CD14-positive monocyte (primary cell): ENCODE data around the gene PLS3. TPM values are rescaled to one million over a fixed set of nuclear protein-coding genes. Genes with fewer than 3 reads are reported as not detected.

Experiments
- DNase-seq, 3 donors: peaks; one replicate each; pipeline ENCODE4 v3.0.0-alpha.2; 2011 to 2022
- H2AFZ ChIP-seq: 2 replicates; pipeline ENCODE4 v1.6.0; 2012; ENCODE audit warnings: mild to moderate bottlenecking, low read depth, low read length, inconsistent platforms; ENCODE audit not compliant: insufficient read depth, poor library complexity, severe bottlenecking
- H3K27ac ChIP-seq, 2 donors: 1 replicate in 1 of 2; 2 replicates in 1 of 2; pipeline ENCODE4 v1.5.1; 2012 to 2013; ENCODE audit warnings: low read length in 2 of 2, control low read depth in 1 of 2, inconsistent platforms in 1 of 2, low read depth in 1 of 2, mild to moderate bottlenecking in 1 of 2
- H3K27me3 ChIP-seq, 2 donors: one replicate each; pipeline versions ENCODE4 v1.6.0 to v1.6.1; 2011 to 2013; ENCODE audit warnings: low read length in 2 of 2; ENCODE audit not compliant: control insufficient read depth in 2 of 2, insufficient read depth in 2 of 2
- H3K36me3 ChIP-seq, 2 donors: replicated peaks in 1 of 2; 1 replicate in 1 of 2; 2 replicates in 1 of 2; pipeline versions ENCODE4 v1.5.1 to v1.6.1; 2012 to 2013; ENCODE audit warnings: low read length in 2 of 2, control low read depth in 1 of 2, inconsistent platforms in 1 of 2, mild to moderate bottlenecking in 1 of 2; ENCODE audit not compliant: insufficient read depth in 2 of 2, control insufficient read depth in 1 of 2
- H3K4me1 ChIP-seq, 2 donors: 1 replicate in 1 of 2; 2 replicates in 1 of 2; pipeline versions ENCODE4 v1.5.1 to v1.6.1; 2012 to 2013; ENCODE audit warnings: low read length in 2 of 2, control low read depth in 1 of 2, inconsistent platforms in 1 of 2, mild to moderate bottlenecking in 1 of 2, moderate library complexity in 1 of 2; ENCODE audit not compliant: insufficient read depth in 2 of 2, control insufficient read depth in 1 of 2
- H3K4me2 ChIP-seq: replicated peaks from 2 replicates; pipeline ENCODE3; 2012; ENCODE audit warnings: low read length, moderate library complexity, mild to moderate bottlenecking; ENCODE audit not compliant: poor library complexity, severe bottlenecking; ENCODE audit errors: extremely low read depth
- H3K4me3 ChIP-seq, 3 experiments: fragments of 200-600 bp in 1 of 3; sonication (generic) in 1 of 3; replicated peaks in 1 of 3; 1 replicate in 2 of 3; 2 replicates in 1 of 3; pipeline ENCODE4 v1.5.1; 2011 to 2013; ENCODE audit warnings: low read length in 3 of 3, mild to moderate bottlenecking in 3 of 3, control low read depth in 2 of 3, low read depth in 2 of 3, inconsistent platforms in 1 of 3, moderate library complexity in 1 of 3
- H3K79me2 ChIP-seq: 2 replicates; pipeline ENCODE4 v1.6.0; 2012; ENCODE audit warnings: mild to moderate bottlenecking, control low read depth, inconsistent platforms, low read length, moderate library complexity; ENCODE audit not compliant: insufficient read depth
- H3K9ac ChIP-seq: 2 replicates; pipeline ENCODE4 v1.6.0; 2017; ENCODE audit warnings: low read length, mild to moderate bottlenecking; ENCODE audit not compliant: insufficient read depth, poor library complexity, severe bottlenecking
- H3K9me3 ChIP-seq, 2 donors: replicated peaks in 1 of 2; 1 replicate in 1 of 2; 2 replicates in 1 of 2; pipeline versions ENCODE4 v1.5.1 to v1.6.1; 2012 to 2013; ENCODE audit warnings: low read length in 2 of 2, control low read depth in 1 of 2; ENCODE audit not compliant: control insufficient read depth in 1 of 2, insufficient read depth in 1 of 2
- H4K20me1 ChIP-seq: 2 replicates; pipeline ENCODE4 v1.6.0; 2012; ENCODE audit warnings: mild to moderate bottlenecking, low read length, control low read depth, moderate library complexity; ENCODE audit not compliant: insufficient read depth
- H3K27ac Mint-ChIP-seq, 7 donors: one replicate each; pipeline ENCODE4 v1.8.0; 2020; ENCODE audit warnings: mild to moderate bottlenecking in 7 of 7, mixed read lengths in 7 of 7, moderate library complexity in 6 of 7, inconsistent platforms in 2 of 7
- H3K27me3 Mint-ChIP-seq, 3 donors: one replicate each; pipeline ENCODE4 v1.8.0; 2021 to 2022; ENCODE audit warnings: low read depth in 3 of 3, mild to moderate bottlenecking in 3 of 3, mixed read lengths in 3 of 3, moderate library complexity in 3 of 3, inconsistent platforms in 1 of 3
- H3K36me3 Mint-ChIP-seq, 2 donors: one replicate each; pipeline ENCODE4 v1.8.0; 2020; ENCODE audit warnings: mixed read lengths in 2 of 2, inconsistent platforms in 1 of 2, mild to moderate bottlenecking in 1 of 2
- H3K4me1 Mint-ChIP-seq: one replicate; pipeline ENCODE4 v1.8.0; 2020; ENCODE audit warnings: mild to moderate bottlenecking, mixed read lengths
- H3K4me3 Mint-ChIP-seq, 2 donors: one replicate each; pipeline ENCODE4 v1.8.0; 2020; ENCODE audit warnings: mild to moderate bottlenecking in 2 of 2, mixed read lengths in 2 of 2, moderate library complexity in 1 of 2
- H3K9me3 Mint-ChIP-seq, 7 donors: one replicate each; pipeline ENCODE4 v1.8.0; 2020 to 2022; ENCODE audit warnings: mixed read lengths in 7 of 7, mild to moderate bottlenecking in 6 of 7, moderate library complexity in 6 of 7, inconsistent platforms in 2 of 7
- WGBS: methylation state at CpG from one replicate; pipeline ENCODE4 v1.1.5; 2013; ENCODE audit warnings: missing lambda C conversion rate; ENCODE audit not compliant: insufficient coverage; 5-methylcytosine and 5-hydroxymethylcytosine counted together
- intact Hi-C, 2 donors: fragments of 100-400 bp; cut with micrococcal nuclease; formaldehyde crosslinking; loops; one replicate each; pipeline versions ENCODE4 v1.15.0 to v1.15.1; 2023
- polyA plus RNA-seq, 3 donors: library from polyadenylated mRNA; depleted of rRNA in 1 of 3; unstranded in 2 of 3; stranded (reverse) in 1 of 3; fragments of 300-500 nt in 2 of 3; fragments of >200 nt in 1 of 3; fragmentation: Illumina TruSeq in 2 of 3; gene quantifications; 1 replicate in 2 of 3; 2 replicates in 1 of 3; pipeline ENCODE4 v1.2.3, GENCODE V29; 2012 to 2021
- TF ChIP-seq, protein P1 (sequence below): fragments of 200-600 bp; IDR thresholded peaks from one replicate; pipeline ENCODE4 v1.8.0; 2022; ENCODE audit warnings: antibody characterized with exemption, mild to moderate bottlenecking

The PLS3 gene
- polyA plus RNA-seq, 3 donors = 0.16 TPM; not detected in 2

DNA sequence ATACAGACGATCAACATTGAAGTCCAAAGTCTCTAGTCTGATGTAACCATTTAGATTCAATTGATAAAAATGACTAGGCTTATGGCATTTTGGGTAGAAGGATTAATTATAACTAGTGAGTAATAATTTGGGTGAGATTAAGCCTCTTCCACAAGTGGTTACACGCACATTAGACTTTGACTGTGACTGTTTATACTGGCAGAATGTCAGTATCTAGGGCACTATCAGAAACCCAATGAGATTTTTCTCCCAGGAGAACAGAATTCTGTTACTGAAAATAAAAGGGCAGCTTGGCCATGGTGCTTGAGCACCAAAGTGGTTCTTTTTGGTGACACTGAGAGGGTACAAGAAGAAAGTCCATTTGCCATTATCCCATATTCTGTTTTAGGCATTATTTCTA, 3.3 kb downstream of the PLS3 start:
- Histone ChIP-seq H2AFZ (no peak overlapping the region), H3K4me3 (no peak overlapping the region), H3K4me1 (peaks cover 0 to 10% of the 10 kb centered on the region in 2 donors), H3K4me2 (no peak overlapping the region), H3K79me2 (no peaks in the 10 kb centered on the region), H3K9me3 (peaks cover 0 to 23% of the 10 kb centered on the region in 2 donors), H3K9ac (no peak overlapping the region), H3K27me3 (peaks cover 40 to 43% of the 10 kb centered on the region in 2 donors), H3K36me3 (no peaks in the 10 kb centered on the region), H3K27ac (no peak overlapping the region), H4K20me1 (no peaks in the 10 kb centered on the region)
- H3K4me1 Mint-ChIP-seq = peaks cover 23% of the 10 kb centered on the region
- H3K27me3 Mint-ChIP-seq = peaks cover 26 to 42% (median 35%) of the 10 kb centered on the region in 3 donors
- H3K36me3 Mint-ChIP-seq = no peaks in the 10 kb centered on the region
- no peak for DNase-seq
- intact Hi-C loops = no loop called here
- H3K27ac Mint-ChIP-seq = no peak overlapping the region
- H3K9me3 Mint-ChIP-seq = peaks cover 0 to 13% (median 4%) of the 10 kb centered on the region in 7 donors
- TF ChIP-seq, protein P1, sequence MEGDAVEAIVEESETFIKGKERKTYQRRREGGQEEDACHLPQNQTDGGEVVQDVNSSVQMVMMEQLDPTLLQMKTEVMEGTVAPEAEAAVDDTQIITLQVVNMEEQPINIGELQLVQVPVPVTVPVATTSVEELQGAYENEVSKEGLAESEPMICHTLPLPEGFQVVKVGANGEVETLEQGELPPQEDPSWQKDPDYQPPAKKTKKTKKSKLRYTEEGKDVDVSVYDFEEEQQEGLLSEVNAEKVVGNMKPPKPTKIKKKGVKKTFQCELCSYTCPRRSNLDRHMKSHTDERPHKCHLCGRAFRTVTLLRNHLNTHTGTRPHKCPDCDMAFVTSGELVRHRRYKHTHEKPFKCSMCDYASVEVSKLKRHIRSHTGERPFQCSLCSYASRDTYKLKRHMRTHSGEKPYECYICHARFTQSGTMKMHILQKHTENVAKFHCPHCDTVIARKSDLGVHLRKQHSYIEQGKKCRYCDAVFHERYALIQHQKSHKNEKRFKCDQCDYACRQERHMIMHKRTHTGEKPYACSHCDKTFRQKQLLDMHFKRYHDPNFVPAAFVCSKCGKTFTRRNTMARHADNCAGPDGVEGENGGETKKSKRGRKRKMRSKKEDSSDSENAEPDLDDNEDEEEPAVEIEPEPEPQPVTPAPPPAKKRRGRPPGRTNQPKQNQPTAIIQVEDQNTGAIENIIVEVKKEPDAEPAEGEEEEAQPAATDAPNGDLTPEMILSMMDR = no peak
- no peak overlapping the region for H3K4me3 Mint-ChIP-seq
- no CpG with 5 or more reads among the region's 2 CpGs for WGBS

DNA sequence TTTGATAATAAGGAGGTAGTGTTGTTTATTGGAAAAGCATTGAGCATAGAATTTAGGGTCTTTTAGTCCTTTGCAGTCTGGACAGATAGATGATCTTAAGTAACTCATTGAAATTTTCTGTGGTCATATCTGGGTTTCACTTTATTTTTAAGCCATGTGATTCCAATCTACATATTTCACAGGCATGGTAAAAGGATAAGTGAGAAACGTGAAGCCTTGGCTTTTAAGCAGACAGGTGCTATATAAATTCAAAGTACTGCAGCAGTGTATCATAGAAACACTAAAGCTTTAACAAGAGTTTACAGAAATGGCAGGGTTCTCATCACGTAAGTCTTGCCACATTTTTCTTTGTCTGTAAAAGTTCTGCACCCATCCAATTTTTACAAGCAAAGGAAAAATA, 4.9 kb downstream of the PLS3 start:
- Histone ChIP-seq H3K27ac (no peak overlapping the region), H3K36me3 (no peaks in the 10 kb centered on the region), H2AFZ (no peak overlapping the region), H3K79me2 (no peaks in the 10 kb centered on the region), H3K4me2 (no peak overlapping the region), H3K9ac (no peak overlapping the region), H3K4me3 (no peak overlapping the region), H3K9me3 (peaks cover 0 to 18% of the 10 kb centered on the region in 2 donors), H3K4me1 (peaks cover 0 to 10% of the 10 kb centered on the region in 2 donors), H3K27me3 (peaks cover 26 to 28% of the 10 kb centered on the region in 2 donors), H4K20me1 (no peaks in the 10 kb centered on the region)
- Mint-ChIP-seq H3K27me3 (peaks cover 17 to 34% (median 28%) of the 10 kb centered on the region in 3 donors), H3K36me3 (no peaks in the 10 kb centered on the region), H3K9me3 (peaks cover 0 to 12% (median 4%) of the 10 kb centered on the region in 7 donors), H3K4me1 (peaks cover 18% of the 10 kb centered on the region), H3K27ac (no peak overlapping the region), H3K4me3 (no peak overlapping the region)
- intact Hi-C loops = no loop called here
- TF ChIP-seq, protein P1 = no peak
- no peak for DNase-seq
- no CpG with 5 or more reads among the region's 2 CpGs for WGBS
